Fibroblast of peridontal ligament (primary cell): Measurements from ENCODE around the gene IL36A.

ENCODE experiments used
- DNase-seq: peaks from one replicate; pipeline ENCODE4 v3.0.0-alpha.2; 2010; ENCODE audit errors: extremely low read depth

Gene IL36A

GRCh38 chr2:113007250-113007649 lies 2.0 kb downstream of the IL36A start:
- DNase-seq, result no peak

- no peak for DNase-seq
These were observed 4.4 kb downstream of the IL36A start for GRCh38 chr2:113009622-113010021.

- no peak for DNase-seq
These were observed 4.8 kb downstream of the IL36A start for GRCh38 chr2:113010088-113010487.

GRCh38 chr2:113011108-113011507 lies 5.8 kb downstream of the IL36A start:
- no peak for DNase-seq

- no peak for DNase-seq
These were observed 7.4 kb downstream of the IL36A start for GRCh38 chr2:113012436-113013335.

GRCh38 chr2:113013336-113013661 lies 8.0 kb downstream of the IL36A start:
- DNase-seq, result no peak

GRCh38 chr2:113014067-113014466 lies 8.8 kb downstream of the IL36A start:
- DNase-seq, result no peak

GRCh38 chr2:113015042-113015441 lies 9.8 kb downstream of the IL36A start:
- DNase-seq, result no peak

- no peak for DNase-seq
These were observed 10.4 kb downstream of the IL36A start for GRCh38 chr2:113015655-113016054.

- DNase-seq, result no peak
These were observed 13.2 kb downstream of the IL36A start for GRCh38 chr2:113018509-113018908.

GRCh38 chr2:113021312-113021711 lies 16.1 kb downstream of the IL36A start:
- DNase-seq, result no peak

GRCh38 chr2:113024764-113025163 lies 19.5 kb downstream of the IL36A start:
- DNase-seq, result no peak

- DNase-seq, result no peak
These were observed 20.5 kb downstream of the IL36A start for GRCh38 chr2:113025737-113026136.

- no peak for DNase-seq
These were observed 22.4 kb downstream of the IL36A start for GRCh38 chr2:113027691-113028090.

- DNase-seq, result no peak
These were observed 22.9 kb downstream of the IL36A start for GRCh38 chr2:113028112-113028511.

GRCh38 chr2:113032737-113033136 lies 27.5 kb downstream of the IL36A start:
- DNase-seq, result no peak

- no peak for DNase-seq
These were observed 28.8 kb downstream of the IL36A start for GRCh38 chr2:113034016-113034415.

- no peak for DNase-seq
These were observed 31.5 kb downstream of the IL36A start for GRCh38 chr2:113036763-113037162.

- DNase-seq, result no peak
These were observed 33.0 kb downstream of the IL36A start for GRCh38 chr2:113038291-113038690.

- no peak for DNase-seq
These were observed 33.9 kb downstream of the IL36A start for GRCh38 chr2:113039158-113039557.

- no peak for DNase-seq
These were observed 34.5 kb downstream of the IL36A start for GRCh38 chr2:113039719-113040118.

GRCh38 chr2:113041871-113042270 lies 36.6 kb downstream of the IL36A start:
- no peak for DNase-seq

GRCh38 chr2:113046465-113046864 lies 41.2 kb downstream of the IL36A start:
- DNase-seq, result no peak
